ENCODE data around the gene PGRMC2. TPM values are rescaled to one million over a fixed set of nuclear protein-coding genes. Genes with fewer than 3 reads are reported as not detected.

PGRMC2 gene
- total RNA-seq, 4 donors from 2014 or later = 8.3 to 26.7 (median 13.0) TPM

- ATAC-seq = no peak
- no peak for TF ChIP-seq CTCF (IDR thresholded peaks at IDR 0.05 in 4 of 5, conservative IDR thresholded peaks at IDR 0.05 in 1 of 5)
- no peak for TF ChIP-seq POLR2A (IDR thresholded peaks at IDR 0.05)
- peak overlapping the region in 1 of 4 donors; percentile 10 for H3K27ac ChIP-seq
- intact Hi-C loops (cut with DNase I; ENCODE audit: low total_unique reads) = no loop called here
- no peak for DNase-seq
- H3K4me3 ChIP-seq = no peak overlapping the region
- H3K36me3 ChIP-seq = no peaks in the 10 kb centered on the region
- H3K9me3 ChIP-seq = no peaks in the 10 kb centered on the region
- in situ Hi-C loops (cut with MboI; ENCODE audit: low sequenced_read_pairs in 4 of 4) = loop anchor here in 1 of 4 donors (25.0 kb wide), 1 partner anchor 533 kb away; the partner anchor contains the start of gene JADE1
- no peaks in the 10 kb centered on the region for H3K27me3 ChIP-seq
- peaks cover 23 to 35% of the 10 kb centered on the region in 2 donors for H3K4me1 ChIP-seq
These were observed 7.9 kb downstream of the PGRMC2 start for GRCh38 chr4:128279624-128280225.

- in situ Hi-C loops (cut with MboI; ENCODE audit: low sequenced_read_pairs in 4 of 4) = loop anchor here in 1 of 4 donors (25.0 kb wide), 1 partner anchor 534 kb away; the partner anchor contains the start of gene JADE1
- Histone ChIP-seq H3K27me3 (no peaks in the 10 kb centered on the region), H3K27ac (no peak overlapping the region), H3K4me3 (no peak overlapping the region), H3K4me1 (peaks cover 19 to 27% of the 10 kb centered on the region in 2 donors), H3K9me3 (no peaks in the 10 kb centered on the region), H3K36me3 (no peaks in the 10 kb centered on the region)
- TF ChIP-seq CTCF (IDR thresholded peaks at IDR 0.05 in 4 of 5, conservative IDR thresholded peaks at IDR 0.05 in 1 of 5) (no peak), POLR2A (IDR thresholded peaks at IDR 0.05) (no peak)
- DNase-seq (no peak), ATAC-seq (no peak)
- intact Hi-C loops (cut with DNase I; ENCODE audit: low total_unique reads) = no loop called here
These were observed 9.8 kb downstream of the PGRMC2 start for GRCh38 chr4:128277856-128278255.

- ATAC-seq (no peak), DNase-seq (no peak)
- Histone ChIP-seq H3K27ac (no peak overlapping the region), H3K9me3 (no peaks in the 10 kb centered on the region), H3K36me3 (peaks cover 0 to 16% of the 10 kb centered on the region in 2 donors), H3K27me3 (no peaks in the 10 kb centered on the region), H3K4me1 (peaks cover 7 to 18% of the 10 kb centered on the region in 2 donors), H3K4me3 (no peak overlapping the region)
- in situ Hi-C loops (cut with MboI; ENCODE audit: low sequenced_read_pairs in 4 of 4) = loop anchor here in 1 of 4 donors (25.0 kb wide), 1 partner anchor 537 kb away; the partner anchor contains the start of gene JADE1
- TF ChIP-seq POLR2A (IDR thresholded peaks at IDR 0.05) (no peak), CTCF (IDR thresholded peaks at IDR 0.05 in 4 of 5, conservative IDR thresholded peaks at IDR 0.05 in 1 of 5) (no peak)
- intact Hi-C loops (cut with DNase I; ENCODE audit: low total_unique reads) = no loop called here
These were observed 12.3 kb downstream of the PGRMC2 start for GRCh38 chr4:128275346-128275745.

GRCh38 chr4:128271551-128271950, 16.1 kb downstream of the PGRMC2 start:
- DNase-seq (no peak), ATAC-seq (no peak)
- H3K27ac ChIP-seq = no peak overlapping the region
- TF ChIP-seq POLR2A (IDR thresholded peaks at IDR 0.05) = no peak
- no peak for TF ChIP-seq CTCF (IDR thresholded peaks at IDR 0.05 in 4 of 5, conservative IDR thresholded peaks at IDR 0.05 in 1 of 5)
- H3K4me3 ChIP-seq = no peak overlapping the region
- in situ Hi-C loops (cut with MboI; ENCODE audit: low sequenced_read_pairs in 4 of 4) (no loop called here), intact Hi-C loops (cut with DNase I; ENCODE audit: low total_unique reads) (no loop called here)
- H3K36me3 ChIP-seq = peaks cover 0 to 27% of the 10 kb centered on the region in 2 donors
- H3K4me1 ChIP-seq = peaks cover 0 to 7% of the 10 kb centered on the region in 2 donors
- H3K9me3 ChIP-seq = no peaks in the 10 kb centered on the region
- H3K27me3 ChIP-seq = no peaks in the 10 kb centered on the region

All from gastrocnemius medialis (tissue), 4 donors.